ENCODE results near the gene ERC2.

ERC2 gene

GRCh38 chr3:55554634-55555425 is 913.4 kb downstream of the ERC2 start:
- in situ Hi-C loops (cut with MboI; ENCODE audit: low sequenced_read_pairs): no loop called here

DNA sequence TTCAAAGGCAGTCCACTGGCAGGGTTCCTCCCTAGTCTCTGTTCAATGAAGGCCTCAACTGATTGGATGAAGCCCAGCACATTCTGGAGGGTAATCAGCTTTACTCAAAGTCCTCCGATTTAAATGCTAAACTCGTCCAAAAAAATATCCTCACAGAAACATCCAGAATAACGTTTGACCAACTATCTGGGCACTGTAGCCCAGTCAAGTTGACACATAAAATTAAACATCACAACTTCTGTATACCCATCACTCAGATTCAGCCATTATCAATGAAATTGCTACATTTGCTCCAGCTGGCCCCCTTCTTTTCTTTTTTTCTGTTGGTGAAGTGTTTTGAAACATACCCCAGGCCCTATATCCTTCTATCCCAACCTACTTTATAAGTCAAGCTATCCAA is 916.6 kb downstream of the ERC2 start:
- in situ Hi-C loops (cut with MboI; ENCODE audit: low sequenced_read_pairs): no loop called here

DNA sequence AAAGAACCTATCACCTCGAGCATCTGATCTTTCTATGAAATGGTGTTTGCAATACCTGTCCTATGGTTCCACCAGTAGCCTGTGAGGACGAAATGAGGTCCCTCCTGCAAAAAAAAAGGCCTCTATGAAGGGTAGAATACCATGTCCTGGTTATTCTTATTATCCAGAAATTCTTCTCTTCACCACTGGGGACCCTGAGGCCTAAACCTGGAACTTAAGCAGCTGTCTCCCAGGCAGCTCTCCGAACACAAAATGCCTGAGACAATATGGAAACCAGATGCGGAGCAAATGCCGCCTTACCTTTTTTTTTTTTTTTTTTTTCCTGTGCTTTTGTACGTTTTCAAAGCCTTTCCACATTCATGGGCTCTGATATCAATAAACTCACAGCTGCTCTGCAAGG is 919.1 kb downstream of the ERC2 start:
- in situ Hi-C loops (cut with MboI; ENCODE audit: low sequenced_read_pairs): no loop called here

DNA sequence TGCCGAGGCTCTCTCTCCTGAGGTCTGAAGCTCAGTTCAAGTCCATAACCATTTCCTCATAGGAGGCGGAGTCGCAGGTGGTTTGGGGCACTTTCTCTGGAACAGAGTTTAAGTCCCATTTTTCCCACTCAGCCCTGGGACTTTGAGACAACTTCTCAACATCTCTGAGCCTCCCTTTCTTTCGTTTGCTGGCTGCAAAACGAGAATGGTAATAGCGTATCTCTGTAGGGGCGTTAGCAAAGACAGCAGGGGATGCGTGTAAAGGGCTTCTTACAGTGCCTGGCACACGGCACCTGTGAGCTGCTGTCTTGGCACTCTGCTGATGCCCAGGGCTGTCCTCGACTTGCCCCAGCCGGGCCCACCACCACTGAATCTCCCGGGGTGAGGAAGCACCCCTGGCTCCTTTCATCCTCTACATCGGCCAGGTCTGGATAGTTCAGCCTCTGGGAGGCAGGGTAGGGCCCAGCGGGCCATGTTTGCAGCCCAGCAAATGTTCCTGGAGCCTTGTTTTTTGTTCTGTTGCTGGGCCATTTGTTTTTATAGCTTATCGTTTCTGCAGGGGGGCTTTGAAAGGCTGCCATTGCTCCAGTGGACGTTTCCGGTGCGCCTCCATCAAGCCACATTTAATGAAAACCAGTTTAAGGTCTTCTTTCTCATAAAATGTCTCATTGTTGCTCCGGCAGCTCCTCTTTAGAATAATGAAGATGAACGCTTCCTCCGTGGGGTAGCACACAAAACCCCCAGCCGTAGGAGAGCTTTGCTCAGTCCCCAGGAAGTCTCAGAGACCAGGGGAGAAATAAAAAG is 921.2 kb downstream of the ERC2 start:
- in situ Hi-C loops (cut with MboI; ENCODE audit: low sequenced_read_pairs): no loop called here

DNA sequence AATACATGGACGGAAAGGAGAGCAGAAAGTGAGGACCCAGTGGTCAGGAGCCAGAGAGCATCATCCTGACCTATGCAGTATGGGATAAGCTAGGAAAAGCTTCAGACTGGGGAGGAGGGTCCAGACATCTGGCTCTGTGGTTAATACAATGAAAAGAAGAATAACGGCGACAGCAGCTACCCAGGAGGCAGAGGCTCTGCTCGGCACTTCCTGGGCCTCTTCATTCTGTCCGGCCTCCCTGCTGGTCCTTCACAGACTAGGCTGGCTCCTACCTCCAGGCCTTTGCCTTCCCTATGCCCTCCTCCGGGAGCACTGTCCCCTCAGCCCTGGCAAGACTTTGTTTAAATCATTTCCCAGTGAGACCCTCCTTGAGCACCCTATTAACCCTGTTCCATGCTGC is 922.3 kb downstream of the ERC2 start:
- in situ Hi-C loops (cut with MboI; ENCODE audit: low sequenced_read_pairs): no loop called here

DNA sequence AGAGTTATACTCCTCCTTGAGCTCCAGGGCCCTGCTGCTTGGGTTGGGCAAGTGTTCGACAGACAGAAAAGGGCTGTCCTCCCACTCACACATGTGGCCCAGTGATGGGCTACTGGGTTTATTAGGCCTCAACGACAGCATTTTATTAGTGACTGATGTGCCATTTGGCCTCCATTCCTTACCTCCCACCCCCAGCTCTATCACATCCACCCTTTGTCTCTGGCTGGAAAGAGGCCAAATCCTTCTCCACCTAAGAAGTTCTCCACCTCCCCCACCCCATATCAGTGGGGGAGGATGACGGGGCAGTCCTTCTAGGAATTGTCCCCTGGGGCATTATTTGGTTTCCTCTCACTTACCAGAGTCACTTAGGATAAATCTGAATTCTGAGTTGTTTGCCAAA is 924.0 kb downstream of the ERC2 start:
- in situ Hi-C loops (cut with MboI; ENCODE audit: low sequenced_read_pairs): no loop called here

DNA sequence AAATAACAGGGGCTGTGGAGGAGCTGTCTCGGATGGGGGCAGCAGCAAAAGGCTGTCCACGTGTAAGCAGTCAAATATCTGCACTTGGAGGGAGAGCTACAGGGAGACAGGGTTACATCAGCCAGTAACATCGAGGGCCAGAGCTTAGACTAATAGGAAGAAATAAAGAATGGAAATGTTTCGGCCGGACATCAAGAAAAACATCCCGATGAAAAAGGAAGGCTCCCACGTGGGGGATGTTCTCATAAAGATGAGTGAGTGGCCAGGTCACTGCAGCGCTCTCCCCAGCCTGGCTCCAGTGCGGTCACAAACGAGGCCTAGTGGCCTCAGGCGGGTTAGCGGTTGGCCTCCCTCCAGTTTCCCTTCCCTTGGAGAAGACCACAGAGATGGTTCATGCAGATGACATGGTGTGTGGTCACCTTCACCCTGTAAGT is 925.1 kb downstream of the ERC2 start:
- in situ Hi-C loops (cut with MboI; ENCODE audit: low sequenced_read_pairs): no loop called here

DNA sequence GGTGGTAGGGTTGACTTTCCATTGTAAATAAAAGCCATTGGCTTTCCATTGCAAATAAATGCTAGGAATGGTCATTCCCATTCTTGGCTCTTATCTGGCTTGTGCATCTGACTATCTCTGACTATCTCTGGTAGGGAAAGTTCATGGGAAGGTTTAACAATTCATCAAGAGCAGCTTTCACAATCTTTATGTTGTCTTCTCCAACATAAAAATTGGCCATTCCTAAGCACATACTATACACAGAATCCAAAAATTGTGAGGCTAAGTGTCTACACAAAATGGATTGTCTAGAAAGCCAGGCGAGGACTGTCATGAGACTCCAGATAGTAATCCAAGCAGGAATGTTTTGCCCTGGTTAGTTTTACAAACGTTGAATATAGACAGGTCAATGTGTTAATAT is 926.8 kb downstream of the ERC2 start:
- in situ Hi-C loops (cut with MboI; ENCODE audit: low sequenced_read_pairs): no loop called here

DNA sequence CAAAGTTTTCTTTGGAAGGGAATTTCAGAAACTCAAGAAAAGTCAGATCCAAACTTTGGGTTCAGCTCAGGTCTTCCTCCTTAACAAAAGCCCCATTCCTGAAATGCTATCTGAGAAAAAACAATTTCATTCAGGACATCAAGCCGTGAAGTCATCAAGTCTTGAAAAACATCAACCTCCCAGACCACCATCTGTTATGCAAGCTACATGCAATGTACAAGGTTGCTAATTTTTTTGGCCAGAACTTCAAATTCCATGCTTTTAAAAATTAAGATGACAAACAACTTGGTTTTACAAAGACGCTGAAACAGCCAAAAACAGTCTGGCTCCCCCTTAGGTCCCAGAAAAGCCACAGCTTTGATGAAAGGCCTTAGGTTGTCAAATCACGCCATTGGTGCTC is 927.3 kb downstream of the ERC2 start:
- in situ Hi-C loops (cut with MboI; ENCODE audit: low sequenced_read_pairs): no loop called here

DNA sequence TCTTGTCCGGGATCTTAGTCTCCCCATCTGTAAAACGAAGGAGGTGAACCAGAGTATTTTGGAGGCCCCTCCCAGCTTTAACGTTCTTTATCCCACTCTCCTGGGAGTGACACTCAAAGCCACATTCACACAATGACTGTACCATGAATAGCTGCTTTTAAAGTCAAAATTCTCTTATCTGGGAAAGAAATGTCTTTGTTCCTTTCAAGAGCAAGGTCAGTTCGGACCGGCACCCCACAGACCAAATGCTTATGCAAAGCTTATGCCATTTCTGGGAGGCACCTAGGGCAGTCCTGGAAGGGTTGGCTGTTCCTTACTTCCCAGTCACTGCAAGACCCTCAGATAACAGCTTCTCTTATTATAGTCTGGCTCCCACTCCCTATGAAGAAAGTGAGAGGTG is 927.7 kb downstream of the ERC2 start:
- in situ Hi-C loops (cut with MboI; ENCODE audit: low sequenced_read_pairs): no loop called here

DNA sequence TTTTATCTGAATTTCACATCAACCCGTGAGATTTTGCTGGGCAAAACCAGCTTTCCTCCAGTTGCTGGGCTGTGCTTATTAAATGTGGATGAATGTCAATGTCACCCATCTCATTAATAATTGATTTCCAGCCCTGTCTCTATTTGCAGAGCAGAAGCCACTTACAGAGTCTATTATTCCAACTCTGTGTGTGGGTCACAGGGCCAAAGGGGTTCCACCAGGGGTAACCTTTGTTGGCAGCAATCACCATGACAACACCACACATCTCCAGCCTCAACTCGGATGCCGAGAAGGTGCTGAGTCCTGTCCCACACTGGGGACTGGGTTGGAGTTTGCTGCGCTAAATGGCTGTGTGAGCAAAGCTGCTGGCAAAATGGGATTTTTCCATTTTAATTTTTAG is 930.1 kb downstream of the ERC2 start:
- in situ Hi-C loops (cut with MboI; ENCODE audit: low sequenced_read_pairs): no loop called here

GRCh38 chr3:55537563-55537962 is 930.7 kb downstream of the ERC2 start:
- in situ Hi-C loops (cut with MboI; ENCODE audit: low sequenced_read_pairs): no loop called here

- in situ Hi-C loops (cut with MboI; ENCODE audit: low sequenced_read_pairs): no loop called here
Measured at GRCh38 chr3:55537129-55537528, 931.1 kb downstream of the ERC2 start.

DNA sequence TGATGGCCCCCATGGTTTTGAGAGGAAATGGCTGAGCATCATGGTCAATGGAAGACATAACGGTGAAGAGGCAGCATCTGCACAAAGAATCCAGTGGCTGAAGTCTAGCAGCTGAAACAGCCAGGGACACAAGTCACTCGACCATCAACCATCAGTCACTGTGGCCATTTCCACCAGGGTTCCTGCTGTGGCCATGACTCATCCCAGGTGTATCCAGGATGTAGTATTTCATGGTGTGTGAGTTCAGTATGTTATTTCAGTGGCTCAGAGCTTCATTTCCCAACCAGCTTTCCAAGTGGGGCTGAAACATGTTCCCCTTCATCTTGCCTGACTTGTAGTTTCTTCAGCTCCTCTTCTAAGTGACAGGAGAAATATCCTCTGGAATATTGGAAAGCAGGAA is 933.4 kb downstream of the ERC2 start:
- in situ Hi-C loops (cut with MboI; ENCODE audit: low sequenced_read_pairs): no loop called here

DNA sequence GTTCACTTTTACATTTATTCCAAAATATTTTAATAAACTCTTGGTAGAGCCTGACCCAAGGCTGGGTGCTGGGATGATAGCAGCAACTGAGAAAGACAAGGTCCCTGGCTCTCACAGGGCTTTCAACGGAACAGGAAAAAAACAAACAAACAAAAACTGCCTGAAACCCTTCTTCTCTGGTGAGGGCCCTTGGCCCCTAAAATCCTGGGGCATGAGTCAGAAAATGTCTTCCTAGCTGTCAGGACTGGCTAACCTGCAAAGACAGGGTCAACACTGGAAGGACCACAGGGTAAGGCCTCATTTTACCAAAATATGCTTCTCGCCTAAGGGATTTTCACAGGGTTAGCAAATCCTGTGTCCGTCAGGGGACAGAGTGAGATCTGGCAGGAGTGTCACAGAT is 935.5 kb downstream of the ERC2 start:
- in situ Hi-C loops (cut with MboI; ENCODE audit: low sequenced_read_pairs): no loop called here

DNA sequence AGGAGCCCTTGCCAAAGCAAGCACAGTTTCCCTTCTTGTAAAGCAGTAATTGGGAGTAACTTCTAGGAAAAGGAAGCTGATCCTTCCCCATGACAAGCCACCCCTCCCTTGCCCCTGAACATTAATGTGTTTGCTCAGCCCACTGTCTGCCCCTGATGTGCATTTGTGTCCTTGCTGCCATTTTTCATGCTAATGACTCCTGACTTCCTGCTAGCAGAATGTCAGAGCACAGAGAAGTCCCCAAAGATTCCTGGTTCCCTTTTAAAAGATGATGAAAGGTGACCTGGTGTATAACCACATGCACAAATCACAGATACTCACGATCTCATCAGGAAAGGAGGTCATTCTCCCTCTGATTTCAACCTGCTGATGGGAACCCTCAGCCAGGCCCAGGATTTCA is 936.9 kb downstream of the ERC2 start:
- in situ Hi-C loops (cut with MboI; ENCODE audit: low sequenced_read_pairs): no loop called here

DNA sequence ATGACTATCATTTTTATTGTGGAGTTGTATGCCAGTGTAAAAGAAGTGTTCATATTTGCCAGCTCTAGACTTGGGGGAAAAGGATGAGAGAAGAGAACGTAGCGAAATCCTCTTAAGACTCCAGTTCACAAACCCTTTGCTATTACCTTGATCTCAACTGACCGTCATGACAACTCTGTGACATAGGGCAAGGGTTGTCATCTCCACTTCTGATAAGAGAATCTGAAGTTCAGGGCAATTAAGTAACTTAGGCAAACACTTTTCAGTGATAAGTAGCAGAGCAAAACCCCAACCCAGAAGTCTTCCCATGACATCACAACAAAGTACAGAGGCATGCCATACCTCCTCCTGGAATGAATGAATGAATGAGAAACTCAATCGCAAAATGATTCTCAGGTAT is 940.9 kb downstream of the ERC2 start:
- in situ Hi-C loops (cut with MboI; ENCODE audit: low sequenced_read_pairs): no loop called here

DNA sequence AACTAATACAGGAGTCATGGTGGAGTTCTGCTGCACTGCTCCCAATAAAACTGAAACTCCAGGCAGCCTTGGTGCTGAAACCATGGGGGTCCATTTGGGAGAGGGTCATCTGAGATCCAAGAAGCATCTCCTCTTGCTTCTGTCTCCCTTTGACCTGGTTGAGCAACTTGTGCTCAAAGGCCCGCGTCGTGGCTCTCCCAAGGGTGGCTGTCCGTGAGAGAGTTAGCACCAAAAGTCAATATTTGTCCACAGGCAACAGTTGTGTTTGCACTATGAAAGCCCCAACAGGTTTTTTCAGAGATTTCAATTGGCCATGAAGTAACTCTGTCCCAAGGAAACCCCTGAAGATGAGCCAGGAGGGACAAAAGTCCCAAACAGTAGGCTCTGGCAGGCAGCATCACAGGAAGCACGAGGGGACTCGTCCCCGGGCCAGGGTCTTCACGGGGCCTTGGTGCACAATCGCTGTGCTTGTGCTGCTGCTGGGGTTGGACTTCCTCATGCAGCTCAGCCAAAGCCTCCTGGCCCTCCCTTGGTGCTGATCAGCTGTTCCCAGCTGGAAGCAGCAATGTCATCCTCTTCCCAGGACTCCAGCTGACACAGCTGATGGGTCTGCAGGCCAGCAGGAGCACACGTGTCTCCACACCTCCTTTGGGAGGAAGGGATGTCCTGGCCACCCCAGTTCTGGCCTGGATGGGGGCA is 941.8 kb downstream of the ERC2 start:
- in situ Hi-C loops (cut with MboI; ENCODE audit: low sequenced_read_pairs): no loop called here

GRCh38 chr3:55525436-55525835 is 942.8 kb downstream of the ERC2 start:
- in situ Hi-C loops (cut with MboI; ENCODE audit: low sequenced_read_pairs): no loop called here

GRCh38 chr3:55524565-55525244 is 943.6 kb downstream of the ERC2 start:
- in situ Hi-C loops (cut with MboI; ENCODE audit: low sequenced_read_pairs): no loop called here

GRCh38 chr3:55523471-55523870 is 944.8 kb downstream of the ERC2 start:
- in situ Hi-C loops (cut with MboI; ENCODE audit: low sequenced_read_pairs): no loop called here
